ENCODE measurements around the gene PTS. TPM values are rescaled to one million over a fixed set of nuclear protein-coding genes. Genes with fewer than 3 reads are reported as not detected.
A peak's percentile ranks its signal among the peaks of the same experiment; 100 is the strongest.

Gene PTS
- total and polyA plus RNA-seq, 4 donors = 36.5 to 61.2 (median 45.2) TPM

DNA sequence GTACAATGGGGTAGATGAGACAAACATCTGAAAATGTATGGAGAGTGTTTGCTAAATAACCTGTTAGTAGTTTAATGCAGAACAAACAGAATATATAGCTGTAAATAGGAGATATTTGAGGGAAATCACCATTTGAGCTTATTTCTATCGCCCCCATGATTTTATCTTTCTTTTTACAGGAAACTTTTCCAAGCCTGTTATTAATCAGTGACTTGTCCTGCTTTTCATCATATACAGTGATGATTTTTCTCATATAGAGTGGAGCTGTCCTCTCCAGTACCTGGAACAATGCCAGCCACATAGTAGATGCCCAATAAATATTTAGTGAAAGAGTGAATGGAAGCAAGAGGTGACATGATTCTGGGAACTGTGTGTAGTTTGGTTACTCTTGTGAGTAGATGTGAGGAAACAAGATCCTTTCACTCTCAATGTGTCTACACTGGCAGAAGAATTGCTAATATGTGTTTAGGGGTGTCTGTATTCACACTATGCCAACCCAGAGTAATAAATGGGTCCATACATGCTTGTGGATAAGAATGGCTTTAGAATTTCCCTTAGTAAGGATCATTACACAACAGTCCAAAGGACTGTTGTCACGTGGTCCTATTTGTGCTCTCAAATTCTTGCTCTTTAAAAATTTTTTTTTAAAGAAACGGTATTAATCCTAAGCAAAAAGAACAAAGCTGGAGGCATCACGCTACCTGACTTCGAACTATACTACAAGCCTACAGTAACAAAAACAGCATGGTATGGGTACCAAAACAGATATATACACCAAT lies 2.3 kb upstream of the PTS start:
- 81 to 82% methylated on average over 5 of the region's 5 CpGs for WGBS, 2 donors
- intact Hi-C loops (cut with DNase I) = loop anchor here (10.0 kb wide), 2 partner anchors 301 to 331 kb away; no protein-coding TSS in a partner anchor
- Histone ChIP-seq H3K36me3 (ENCODE audit: control insufficient read depth in 1 of 2, insufficient read depth in 2 of 2, low read length in 1 of 2) (no peaks in the 10 kb centered on the region), H3K4me3 (ENCODE audit: low read length in 2 of 2) (no peak overlapping the region), H3K27me3 (ENCODE audit: control insufficient read depth in 1 of 2, insufficient read depth in 2 of 2, low read length in 1 of 2) (no peaks in the 10 kb centered on the region), H3K9me3 (ENCODE audit: control insufficient read depth, low read length) (no peaks in the 10 kb centered on the region), H3K27ac (ENCODE audit: low read depth in 1 of 2, low read length in 2 of 2) (no peak overlapping the region), H3K4me1 (ENCODE audit: control insufficient read depth in 1 of 2, insufficient read depth in 2 of 2, low read length in 2 of 2) (peaks cover 2 to 7% of the 10 kb centered on the region in 2 donors)
- ATAC-seq (ENCODE audit: low FRiP score) (no peak), DNase-seq (no peak)

DNA sequence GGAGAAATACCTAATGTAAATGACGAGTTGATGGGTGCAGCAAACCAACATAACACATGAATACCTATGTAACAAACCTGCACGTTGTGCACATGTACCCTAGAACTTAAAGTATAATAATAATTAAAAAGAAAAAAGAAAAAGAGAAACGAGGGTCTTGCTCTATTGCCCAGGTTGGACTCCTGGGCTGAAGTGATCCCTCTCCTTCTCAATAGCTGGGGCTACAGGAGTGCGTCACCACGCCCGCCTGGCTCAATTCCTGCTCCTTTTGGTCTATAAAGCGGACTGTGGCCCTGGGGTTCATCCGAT lies 521 bp upstream of the PTS start:
- Histone ChIP-seq H3K4me3 (ENCODE audit: low read length in 2 of 2) (peak overlapping the region; percentile 64 to 75), H3K27ac (ENCODE audit: low read depth in 1 of 2, low read length in 2 of 2) (peak overlapping the region; percentile 51 to 97), H3K36me3 (ENCODE audit: control insufficient read depth in 1 of 2, insufficient read depth in 2 of 2, low read length in 1 of 2) (no peaks in the 10 kb centered on the region), H3K27me3 (ENCODE audit: control insufficient read depth in 1 of 2, insufficient read depth in 2 of 2, low read length in 1 of 2) (no peaks in the 10 kb centered on the region), H3K4me1 (ENCODE audit: control insufficient read depth in 1 of 2, insufficient read depth in 2 of 2, low read length in 2 of 2) (peaks cover 0 to 7% of the 10 kb centered on the region in 2 donors), H3K9me3 (ENCODE audit: control insufficient read depth, low read length) (no peaks in the 10 kb centered on the region)
- WGBS, 2 donors = 37 to 38% methylated on average over 8 of the region's 8 CpGs
- DNase-seq (peak; percentile 77 to 92), ATAC-seq (ENCODE audit: low FRiP score) (no peak)
- intact Hi-C loops (cut with DNase I) = loop anchor here (10.0 kb wide), 2 partner anchors 299 to 329 kb away; no protein-coding TSS in a partner anchor

GRCh38 chr11:112226831-112227401 lies 688 bp downstream of the PTS start:
- peak overlapping the region in 1 of 2 donors; percentile 97 for H3K27ac ChIP-seq (ENCODE audit: low read depth in 1 of 2, low read length in 2 of 2)
- ATAC-seq (ENCODE audit: low FRiP score) (peak; percentile 53), DNase-seq (no peak)
- H3K4me3 ChIP-seq (ENCODE audit: low read length in 2 of 2) = peak overlapping the region; percentile 64 to 75
- no peaks in the 10 kb centered on the region for H3K9me3 ChIP-seq (ENCODE audit: control insufficient read depth, low read length)
- H3K27me3 ChIP-seq (ENCODE audit: control insufficient read depth in 1 of 2, insufficient read depth in 2 of 2, low read length in 1 of 2) = no peaks in the 10 kb centered on the region
- H3K4me1 ChIP-seq (ENCODE audit: control insufficient read depth in 1 of 2, insufficient read depth in 2 of 2, low read length in 2 of 2) = peaks cover 0 to 7% of the 10 kb centered on the region in 2 donors
- WGBS, 2 donors = 4% methylated on average over 16 of the region's 16 CpGs
- H3K36me3 ChIP-seq (ENCODE audit: control insufficient read depth in 1 of 2, insufficient read depth in 2 of 2, low read length in 1 of 2) = no peaks in the 10 kb centered on the region
- intact Hi-C loops (cut with DNase I) = loop anchor here (10.0 kb wide), 2 partner anchors 298 to 328 kb away; no protein-coding TSS in a partner anchor

DNA sequence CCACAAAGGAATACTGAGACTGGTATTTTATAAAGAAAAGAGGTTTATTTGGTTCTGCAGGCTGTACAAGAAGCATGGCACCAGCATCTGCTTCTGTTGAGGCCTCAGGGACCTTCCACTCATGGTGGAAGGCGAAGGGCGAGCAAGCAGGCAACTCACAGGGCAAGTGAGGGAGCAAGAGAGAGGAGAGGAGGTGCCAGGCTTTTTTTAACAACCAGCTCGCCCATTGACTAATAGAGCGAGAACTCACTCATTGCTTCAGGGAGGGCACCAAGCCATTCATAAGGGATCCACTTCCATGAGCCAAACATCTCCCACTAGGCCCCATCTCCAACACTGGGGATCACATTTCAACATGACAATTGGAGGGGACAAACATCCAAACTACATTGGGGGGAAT lies 1.2 kb downstream of the PTS start:
- H3K4me1 ChIP-seq (ENCODE audit: control insufficient read depth in 1 of 2, insufficient read depth in 2 of 2, low read length in 2 of 2) = peaks cover 0 to 7% of the 10 kb centered on the region in 2 donors
- WGBS, 2 donors = 67 to 74% methylated on average over 4 of the region's 4 CpGs
- peak overlapping the region in 1 of 2 donors; percentile 64 for H3K4me3 ChIP-seq (ENCODE audit: low read length in 2 of 2)
- H3K27me3 ChIP-seq (ENCODE audit: control insufficient read depth in 1 of 2, insufficient read depth in 2 of 2, low read length in 1 of 2) = no peaks in the 10 kb centered on the region
- no peaks in the 10 kb centered on the region for H3K36me3 ChIP-seq (ENCODE audit: control insufficient read depth in 1 of 2, insufficient read depth in 2 of 2, low read length in 1 of 2)
- no peak for DNase-seq
- ATAC-seq (ENCODE audit: low FRiP score) = no peak
- H3K27ac ChIP-seq (ENCODE audit: low read depth in 1 of 2, low read length in 2 of 2) = no peak overlapping the region
- no peaks in the 10 kb centered on the region for H3K9me3 ChIP-seq (ENCODE audit: control insufficient read depth, low read length)
- intact Hi-C loops (cut with DNase I) = loop anchor here (10.0 kb wide), 2 partner anchors 297 to 327 kb away; no protein-coding TSS in a partner anchor

GRCh38 chr11:112228706-112229105 lies 2.5 kb downstream of the PTS start:
- Histone ChIP-seq H3K4me3 (ENCODE audit: low read length in 2 of 2) (no peak overlapping the region), H3K36me3 (ENCODE audit: control insufficient read depth in 1 of 2, insufficient read depth in 2 of 2, low read length in 1 of 2) (no peaks in the 10 kb centered on the region), H3K9me3 (ENCODE audit: control insufficient read depth, low read length) (no peaks in the 10 kb centered on the region), H3K27ac (ENCODE audit: low read depth in 1 of 2, low read length in 2 of 2) (no peak overlapping the region), H3K27me3 (ENCODE audit: control insufficient read depth in 1 of 2, insufficient read depth in 2 of 2, low read length in 1 of 2) (no peaks in the 10 kb centered on the region), H3K4me1 (ENCODE audit: control insufficient read depth in 1 of 2, insufficient read depth in 2 of 2, low read length in 2 of 2) (peaks cover 0 to 7% of the 10 kb centered on the region in 2 donors)
- WGBS, 2 donors = 65 to 69% methylated on average over 2 of the region's 2 CpGs
- DNase-seq (no peak), ATAC-seq (ENCODE audit: low FRiP score) (no peak)
- intact Hi-C loops (cut with DNase I) = loop anchor here (10.0 kb wide), 2 partner anchors 296 to 326 kb away; no protein-coding TSS in a partner anchor

DNA sequence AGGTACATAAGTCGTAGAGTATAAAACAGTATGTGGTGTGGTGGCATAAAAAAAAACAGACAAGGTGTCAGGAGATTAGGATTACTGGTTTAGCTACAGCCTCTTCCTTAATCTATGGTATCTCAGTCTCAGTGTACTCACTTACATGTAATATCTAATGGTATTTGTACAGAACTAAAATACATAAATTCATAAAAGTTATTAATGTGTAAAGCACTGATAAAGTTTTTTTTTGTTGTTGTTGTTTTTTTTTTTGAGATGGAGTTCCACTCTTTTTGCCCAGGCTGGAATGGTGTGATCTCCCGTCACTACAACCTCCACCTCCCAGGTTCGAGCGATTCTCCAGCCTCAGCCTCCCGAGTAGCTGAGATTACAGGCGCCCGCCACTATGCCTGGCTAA lies 2.9 kb downstream of the PTS start:
- H3K27ac ChIP-seq (ENCODE audit: low read depth in 1 of 2, low read length in 2 of 2) = no peak overlapping the region
- no peak for DNase-seq
- no peaks in the 10 kb centered on the region for H3K36me3 ChIP-seq (ENCODE audit: control insufficient read depth in 1 of 2, insufficient read depth in 2 of 2, low read length in 1 of 2)
- WGBS, 2 donors = 88% methylated on average over 7 of the region's 7 CpGs
- intact Hi-C loops (cut with DNase I) = loop anchor here (10.0 kb wide), 2 partner anchors 296 to 326 kb away; no protein-coding TSS in a partner anchor
- H3K27me3 ChIP-seq (ENCODE audit: control insufficient read depth in 1 of 2, insufficient read depth in 2 of 2, low read length in 1 of 2) = no peaks in the 10 kb centered on the region
- no peaks in the 10 kb centered on the region for H3K9me3 ChIP-seq (ENCODE audit: control insufficient read depth, low read length)
- peaks cover 0 to 7% of the 10 kb centered on the region in 2 donors for H3K4me1 ChIP-seq (ENCODE audit: control insufficient read depth in 1 of 2, insufficient read depth in 2 of 2, low read length in 2 of 2)
- H3K4me3 ChIP-seq (ENCODE audit: low read length in 2 of 2) = no peak overlapping the region
- no peak for ATAC-seq (ENCODE audit: low FRiP score)

- H3K27ac ChIP-seq (ENCODE audit: low read depth in 1 of 2, low read length in 2 of 2) = no peak overlapping the region
- H3K4me1 ChIP-seq (ENCODE audit: control insufficient read depth in 1 of 2, insufficient read depth in 2 of 2, low read length in 2 of 2) = peaks cover 0 to 7% of the 10 kb centered on the region in 2 donors
- DNase-seq (no peak), ATAC-seq (ENCODE audit: low FRiP score) (no peak)
- H3K4me3 ChIP-seq (ENCODE audit: low read length in 2 of 2) = no peak overlapping the region
- WGBS, 2 donors = 73 to 79% methylated on average over 3 of the region's 3 CpGs
- no peaks in the 10 kb centered on the region for H3K36me3 ChIP-seq (ENCODE audit: control insufficient read depth in 1 of 2, insufficient read depth in 2 of 2, low read length in 1 of 2)
- H3K27me3 ChIP-seq (ENCODE audit: control insufficient read depth in 1 of 2, insufficient read depth in 2 of 2, low read length in 1 of 2) = no peaks in the 10 kb centered on the region
- H3K9me3 ChIP-seq (ENCODE audit: control insufficient read depth, low read length) = no peaks in the 10 kb centered on the region
- intact Hi-C loops (cut with DNase I) = loop anchor here (10.0 kb wide), 2 partner anchors 295 to 325 kb away; no protein-coding TSS in a partner anchor
These were observed 3.7 kb downstream of the PTS start for GRCh38 chr11:112229746-112230433.

DNA sequence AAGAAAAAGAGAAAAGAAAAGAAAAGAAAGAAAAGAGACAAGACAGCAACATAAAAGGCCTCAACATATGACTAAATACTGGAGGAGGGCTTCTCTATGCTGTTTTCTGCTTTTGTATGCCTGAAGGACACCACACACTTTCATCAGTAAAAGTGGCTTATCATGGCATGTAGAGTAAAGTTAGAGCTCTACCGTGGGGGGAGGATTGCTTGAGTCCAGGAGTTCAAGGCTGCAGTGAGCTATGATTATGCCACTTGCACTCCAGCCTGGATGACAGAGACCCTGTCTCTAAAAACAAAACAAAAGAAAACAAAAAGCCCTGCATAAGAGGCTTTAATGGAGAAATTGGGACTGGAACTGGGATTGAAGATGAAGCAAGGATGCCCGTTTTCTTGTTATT lies 5.7 kb downstream of the PTS start:
- no peak for DNase-seq
- peaks cover 1 to 4% of the 10 kb centered on the region in 2 donors for H3K36me3 ChIP-seq (ENCODE audit: control insufficient read depth in 1 of 2, insufficient read depth in 2 of 2, low read length in 1 of 2)
- 77 to 79% methylated on average over 2 of the region's 2 CpGs for WGBS, 2 donors

More for the DNA sequence above, 5.7 kb downstream of the PTS start:
- intact Hi-C loops (cut with DNase I) = no loop called here
- Histone ChIP-seq H3K4me3 (ENCODE audit: low read length in 2 of 2) (no peak overlapping the region), H3K27ac (ENCODE audit: low read depth in 1 of 2, low read length in 2 of 2) (no peak overlapping the region), H3K4me1 (ENCODE audit: control insufficient read depth in 1 of 2, insufficient read depth in 2 of 2, low read length in 2 of 2) (peaks cover 0 to 7% of the 10 kb centered on the region in 2 donors), H3K27me3 (ENCODE audit: control insufficient read depth in 1 of 2, insufficient read depth in 2 of 2, low read length in 1 of 2) (no peaks in the 10 kb centered on the region), H3K9me3 (ENCODE audit: control insufficient read depth, low read length) (no peaks in the 10 kb centered on the region)
- no peak for ATAC-seq (ENCODE audit: low FRiP score)

Measured in aorta (tissue), 5 donors.